Stimulated activated naive CD8-positive, alpha-beta T cell treated with anti-CD3 and anti-CD28 coated beads, Interleukin-15, Interleukin-2, amounts not matched to agents 100 U/mL and 50 U/mL, for 24 hours (primary cell): Measurements from ENCODE around the gene MAPK7.
A peak's percentile ranks its signal among the peaks of the same experiment; 100 is the strongest.

Source experiments
- ATAC-seq: fragments of 150-1000 bp; cut with Tn5 transposase; one replicate; pipeline ENCODE4 v1.10.0; 2021
- DNase-seq: peaks from one replicate; pipeline ENCODE4 v3.0.0; 2021

Gene MAPK7

GRCh38 chr17:19401321-19402010, 23.2 kb downstream of the MAPK7 start:
- DNase-seq: no peak

GRCh38 chr17:19402171-19402570, 23.9 kb downstream of the MAPK7 start:
- ATAC-seq: no peak

More at GRCh38 chr17:19401321-19402010, 23.2 kb downstream of the MAPK7 start:
- no peak for ATAC-seq

GRCh38 chr17:19403021-19403420, 24.7 kb downstream of the MAPK7 start:
- ATAC-seq: no peak
- no peak for DNase-seq

More at GRCh38 chr17:19402171-19402570, 23.9 kb downstream of the MAPK7 start:
- no peak for DNase-seq

GRCh38 chr17:19404264-19404663, 26.0 kb downstream of the MAPK7 start:
- DNase-seq (no peak), ATAC-seq (no peak)

GRCh38 chr17:19405114-19405513, 26.8 kb downstream of the MAPK7 start:
- ATAC-seq (no peak), DNase-seq (no peak)

- ATAC-seq (no peak), DNase-seq (no peak)
These were observed 29.5 kb downstream of the MAPK7 start for GRCh38 chr17:19407601-19408345.

- ATAC-seq (no peak), DNase-seq (no peak)
These were observed 30.0 kb downstream of the MAPK7 start for GRCh38 chr17:19408346-19408710.

GRCh38 chr17:19409066-19409465, 30.8 kb downstream of the MAPK7 start:
- DNase-seq (no peak), ATAC-seq (no peak)

- no peak for DNase-seq
- peak; percentile 29 for ATAC-seq
These were observed 31.2 kb downstream of the MAPK7 start for GRCh38 chr17:19409509-19409908.

GRCh38 chr17:19410091-19410490, 31.8 kb downstream of the MAPK7 start:
- no peak for ATAC-seq
- DNase-seq: no peak

- DNase-seq (no peak), ATAC-seq (no peak)
These were observed 32.8 kb downstream of the MAPK7 start, which contains the start of gene RNF112 for GRCh38 chr17:19410875-19411620. Gene RNF112, plus strand, starts transcription at chr17:19411232. Its CDS starts 177 bp downstream, at chr17:19411409.

- ATAC-seq: no peak
These were observed 33.3 kb downstream of the MAPK7 start for GRCh38 chr17:19411631-19412030.

GRCh38 chr17:19412510-19412909, 34.2 kb downstream of the MAPK7 start:
- DNase-seq: no peak

More at GRCh38 chr17:19411631-19412030, 33.3 kb downstream of the MAPK7 start:
- no peak for DNase-seq

GRCh38 chr17:19412984-19413383, 34.7 kb downstream of the MAPK7 start:
- DNase-seq: no peak
- no peak for ATAC-seq

More at GRCh38 chr17:19412510-19412909, 34.2 kb downstream of the MAPK7 start:
- no peak for ATAC-seq

GRCh38 chr17:19413761-19414160, 35.5 kb downstream of the MAPK7 start:
- no peak for DNase-seq
- no peak for ATAC-seq

- no peak for DNase-seq
- ATAC-seq: no peak
These were observed 36.3 kb downstream of the MAPK7 start for GRCh38 chr17:19414396-19415280.

GRCh38 chr17:19415311-19415710, 37.0 kb downstream of the MAPK7 start:
- ATAC-seq: no peak
- no peak for DNase-seq

GRCh38 chr17:19415806-19416775, 37.8 kb downstream of the MAPK7 start:
- ATAC-seq (no peak), DNase-seq (no peak)

GRCh38 chr17:19417611-19418010, 39.3 kb downstream of the MAPK7 start:
- no peak for ATAC-seq
- DNase-seq: no peak

GRCh38 chr17:19418251-19418992, 40.1 kb downstream of the MAPK7 start:
- ATAC-seq (no peak), DNase-seq (no peak)
